Measurements from ENCODE around the gene AMBRA1.

DNA sequence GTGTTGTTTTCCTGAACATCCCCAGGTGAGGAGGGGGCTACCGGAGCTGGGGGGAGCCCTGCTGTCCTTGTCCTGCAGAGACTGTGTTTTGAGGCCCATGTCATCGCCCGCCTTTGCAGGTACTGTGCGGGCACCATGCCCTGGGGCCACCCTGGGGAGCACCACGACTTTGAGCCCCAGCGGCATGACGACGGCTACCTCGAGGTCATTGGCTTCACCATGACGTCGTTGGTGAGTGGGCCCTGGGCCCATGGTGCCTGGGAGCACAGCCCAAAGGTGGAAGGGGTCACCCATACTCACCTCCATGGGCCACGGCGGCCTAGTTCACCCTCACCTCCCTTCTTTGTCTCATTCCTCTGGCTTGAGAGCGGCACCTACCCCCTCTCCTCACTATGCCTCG lies 219.0 kb downstream of the AMBRA1 start:
- TF ChIP-seq L3MBTL2 (conservative IDR thresholded peaks at IDR 0.05) = no peak
- TF ChIP-seq BHLHE40 (IDR thresholded peaks at IDR 0.05; ENCODE audit: borderline replicate concordance) = no peak

Data from HEK293T (cell line).